Measurements from ENCODE around the gene RASGRF2.
"Not testable (repeated sequence)": the region's sequence is repeated elsewhere in the genome, so short reads cannot be mapped to it uniquely, and the experiment has no call there.

RASGRF2 gene

GRCh38 chr5:81080809-81081460, 120.8 kb downstream of the RASGRF2 start:
- DNase-seq: no peak

DNA sequence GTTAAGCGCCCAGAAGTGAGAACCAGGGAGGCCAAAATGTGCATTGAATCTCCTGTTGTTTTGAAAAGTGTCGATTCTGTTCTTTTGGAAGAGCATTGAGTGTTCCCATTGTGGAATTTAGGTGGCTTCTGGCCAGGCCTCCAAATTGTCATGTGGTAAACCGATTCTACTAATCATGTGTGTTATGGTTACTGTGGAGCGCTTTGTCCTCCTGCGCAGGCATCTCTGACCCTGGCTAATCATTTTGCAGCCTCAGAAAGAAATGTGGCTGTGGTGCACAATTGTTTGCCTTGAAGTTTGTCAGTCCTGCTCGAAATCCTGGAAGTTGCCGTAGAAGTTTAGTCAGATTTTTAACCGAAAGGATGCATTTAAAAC, 121.3 kb downstream of the RASGRF2 start:
- no peak for DNase-seq

- DNase-seq: no peak
These were observed 126.7 kb downstream of the RASGRF2 start for GRCh38 chr5:81086881-81087281.

DNA sequence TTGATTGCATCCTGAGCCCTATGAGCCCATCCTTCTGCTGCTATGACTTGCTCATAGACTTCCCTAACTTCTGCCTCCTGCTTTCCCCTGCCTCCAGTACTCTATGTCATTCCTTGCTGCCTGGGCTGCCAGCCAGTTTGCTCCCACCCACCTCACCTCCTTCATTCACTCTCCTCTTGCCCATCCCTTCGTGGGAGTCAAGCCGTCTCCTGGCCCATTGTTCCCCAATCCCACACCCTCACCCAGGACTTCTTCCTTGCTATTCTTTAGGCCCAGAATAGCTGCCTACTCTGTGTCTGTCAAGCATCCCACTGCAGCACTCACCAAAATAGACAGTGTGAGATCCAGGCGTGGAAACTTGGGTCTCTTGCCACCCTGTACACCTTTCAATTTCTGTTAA, 131.0 kb downstream of the RASGRF2 start:
- DNase-seq: no peak

- DNase-seq: no peak
These were observed 133.5 kb downstream of the RASGRF2 start for GRCh38 chr5:81093536-81094196.

DNA sequence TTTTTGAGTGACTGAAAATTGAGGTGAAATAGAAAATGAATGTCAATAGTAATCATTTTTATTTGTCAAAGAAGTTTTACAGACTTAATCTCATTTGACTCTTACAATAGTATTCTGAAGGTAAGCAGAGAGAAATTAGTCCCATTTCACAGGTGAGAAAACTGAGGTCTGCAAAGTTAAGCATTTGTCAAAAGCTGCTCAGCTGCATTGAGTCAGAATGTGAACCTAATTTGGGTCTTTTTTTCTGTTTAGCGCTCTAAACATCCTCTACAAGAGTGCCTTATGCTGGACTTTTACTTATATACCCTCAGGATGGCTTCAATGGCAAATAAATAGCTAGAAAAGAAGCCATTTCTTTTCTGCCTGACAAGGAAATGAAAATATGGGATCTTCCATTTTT, 135.7 kb downstream of the RASGRF2 start:
- no peak for DNase-seq

- DNase-seq: no peak
These were observed 137.6 kb downstream of the RASGRF2 start for GRCh38 chr5:81097713-81098112.

- DNase-seq: no peak
These were observed 145.2 kb downstream of the RASGRF2 start for GRCh38 chr5:81105261-81105877.

DNA sequence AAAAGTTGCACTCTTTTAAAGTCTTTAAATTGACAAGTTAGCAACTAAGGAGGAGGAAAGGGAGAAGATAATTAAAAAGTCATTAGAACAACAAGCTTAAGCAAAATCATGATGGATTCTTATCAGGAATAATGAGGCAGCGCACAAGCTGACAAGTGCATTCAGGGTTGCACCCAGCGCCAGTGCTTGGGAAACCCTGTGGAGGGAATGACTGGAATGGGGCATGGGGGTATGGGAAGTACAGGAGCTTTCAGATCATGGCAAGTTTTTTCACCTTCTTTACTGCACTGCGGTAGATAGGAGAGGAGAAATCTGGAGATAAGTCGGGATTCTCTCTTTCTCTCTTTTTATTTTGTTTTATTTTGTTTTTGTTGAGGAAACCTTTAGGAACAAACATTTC, 155.1 kb downstream of the RASGRF2 start:
- no peak for DNase-seq

GRCh38 chr5:81117566-81117965, 157.4 kb downstream of the RASGRF2 start:
- DNase-seq: no peak

- DNase-seq: no peak
These were observed 161.1 kb downstream of the RASGRF2 start for GRCh38 chr5:81121273-81121672.

DNA sequence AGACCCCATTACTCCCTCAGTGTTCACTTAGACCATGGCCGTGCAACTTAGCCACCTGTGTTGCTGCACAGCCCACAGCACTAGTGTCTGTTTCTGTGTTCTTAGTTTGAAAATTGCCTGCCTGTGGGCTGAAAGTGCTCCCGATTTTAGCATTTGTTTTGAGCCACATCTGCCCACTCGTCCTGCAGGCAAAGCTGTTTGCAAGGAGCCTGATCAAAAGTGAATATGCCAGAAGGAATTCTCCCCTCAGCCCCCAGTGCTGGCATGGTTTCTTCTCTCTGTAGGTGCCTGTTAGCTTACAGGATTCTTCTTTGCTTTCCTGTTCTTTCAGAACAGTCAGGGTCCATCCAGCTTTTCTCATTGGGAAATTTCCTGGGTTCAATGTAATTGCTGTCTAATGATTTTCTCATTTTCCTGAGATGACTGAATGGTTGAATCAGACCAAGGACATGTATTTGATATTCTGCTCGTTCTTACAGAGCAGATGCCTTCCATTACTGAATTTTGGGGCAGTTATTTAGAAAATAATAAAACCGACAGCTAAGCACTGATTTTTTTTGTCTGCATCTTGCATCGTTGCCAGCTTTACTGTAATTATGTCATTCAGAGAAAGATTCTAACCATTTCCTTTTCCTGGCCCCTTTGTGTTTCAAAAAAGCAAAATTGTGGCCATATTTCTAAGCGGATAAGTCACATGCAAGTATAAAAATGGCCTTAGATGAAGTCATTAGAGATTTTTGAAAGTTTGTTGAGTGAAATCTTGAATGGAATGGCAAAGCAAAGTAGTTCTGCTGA, 161.9 kb downstream of the RASGRF2 start:
- no peak for DNase-seq

- not testable (repeated sequence) for DNase-seq
These were observed 164.5 kb downstream of the RASGRF2 start for GRCh38 chr5:81124689-81125088.

DNA sequence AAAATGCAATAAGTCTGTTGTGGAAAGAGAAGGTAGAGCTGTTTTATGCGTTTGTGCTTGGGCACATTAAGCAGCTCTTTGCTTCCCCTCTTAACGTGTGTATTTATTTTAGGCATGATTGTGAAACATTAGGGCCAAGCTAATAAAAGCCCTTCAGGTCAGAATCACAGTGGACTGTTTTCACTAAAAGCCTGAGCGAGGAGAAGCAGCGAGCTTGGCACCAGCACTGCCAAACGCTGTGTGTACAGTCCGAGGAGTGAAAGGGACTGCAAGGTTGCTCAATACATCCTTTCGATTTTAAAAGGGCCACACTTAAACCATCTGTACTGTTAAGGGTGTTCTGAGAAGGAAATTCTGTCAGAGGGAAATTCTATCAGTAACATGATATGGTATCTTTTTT, 165.8 kb downstream of the RASGRF2 start:
- no peak for DNase-seq

GRCh38 chr5:81128416-81128815, 168.3 kb downstream of the RASGRF2 start:
- no peak for DNase-seq

DNA sequence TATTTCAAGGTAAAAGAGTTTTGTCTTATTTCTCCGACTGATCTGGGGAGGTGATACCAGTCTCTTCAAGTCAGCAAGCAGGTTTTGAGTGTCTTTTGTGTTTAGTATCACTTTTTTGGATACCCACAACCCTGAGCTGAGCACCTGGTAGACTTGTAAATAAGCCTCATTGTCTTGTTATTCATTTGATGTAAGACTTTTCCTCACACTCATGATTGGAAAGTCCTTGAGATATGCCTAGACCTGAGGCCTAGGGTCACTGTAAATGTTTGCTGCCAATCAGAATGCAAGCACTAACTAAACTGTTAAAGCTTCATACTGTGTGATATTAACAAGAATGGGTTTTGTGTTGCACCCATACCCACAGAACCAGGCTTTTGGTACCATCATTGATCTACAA, 172.2 kb downstream of the RASGRF2 start:
- no peak for DNase-seq

- DNase-seq: no peak
These were observed 173.9 kb downstream of the RASGRF2 start for GRCh38 chr5:81134066-81134465.

DNA sequence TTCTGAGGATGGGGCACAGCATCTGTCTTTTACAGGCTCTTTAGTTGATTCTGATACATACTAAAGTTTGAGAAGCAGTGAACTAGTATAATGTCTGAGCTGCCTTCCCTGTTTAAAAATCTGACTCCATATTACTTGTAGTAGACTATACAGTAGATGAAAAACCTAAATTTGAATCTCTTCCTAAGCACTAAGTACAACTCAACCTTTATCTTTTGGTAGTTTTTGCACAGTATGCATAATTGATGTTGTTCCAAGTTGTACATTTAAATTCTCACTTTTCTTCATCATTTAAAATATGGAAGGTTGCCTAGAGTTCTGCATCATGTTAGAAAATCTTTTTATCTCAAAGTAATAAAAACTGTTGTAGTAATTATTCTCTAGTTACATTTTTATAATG, 174.4 kb downstream of the RASGRF2 start:
- DNase-seq: no peak

- no peak for DNase-seq
These were observed 176.4 kb downstream of the RASGRF2 start for GRCh38 chr5:81136557-81136956.

DNA sequence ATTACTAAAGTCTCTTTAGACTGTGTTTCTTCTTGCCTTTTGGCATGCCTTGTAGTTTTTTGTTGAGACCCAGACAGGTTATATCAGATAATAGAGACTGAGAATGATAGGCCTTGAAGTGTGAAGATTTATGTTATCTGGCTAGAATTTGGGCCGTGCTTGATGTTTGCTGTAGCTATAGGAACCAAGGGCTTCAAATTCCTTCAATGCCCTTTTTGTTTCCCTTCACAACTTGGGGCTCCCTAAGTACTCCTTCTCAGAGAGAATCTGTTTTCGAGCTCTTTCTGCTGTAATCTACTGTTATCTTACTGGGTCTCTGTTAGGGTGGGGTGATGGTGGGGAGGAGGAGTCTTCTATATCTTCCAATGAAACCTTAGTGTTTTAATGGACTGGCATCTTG, 177.7 kb downstream of the RASGRF2 start:
- DNase-seq: no peak

GRCh38 chr5:81140441-81140840, 180.3 kb downstream of the RASGRF2 start:
- DNase-seq: no peak

DNA sequence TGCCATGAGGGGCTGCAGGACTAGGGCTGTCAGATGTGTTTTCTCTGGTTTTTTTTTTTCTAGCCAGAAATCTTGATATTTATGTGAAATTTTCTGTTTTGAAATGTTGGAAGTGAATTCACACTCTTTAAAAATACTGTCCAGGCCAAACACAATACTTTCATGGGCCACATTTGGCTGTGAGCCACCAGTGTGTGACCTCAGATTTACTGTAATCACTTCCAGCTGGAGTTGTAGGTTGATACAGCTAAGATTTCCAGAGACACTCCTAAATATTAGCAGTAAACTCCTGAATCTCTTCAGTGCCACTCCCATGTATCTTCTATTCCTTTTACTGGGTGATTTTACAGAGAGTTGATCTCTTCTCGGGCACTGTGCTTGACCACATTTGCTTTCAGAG, 180.8 kb downstream of the RASGRF2 start:
- DNase-seq: no peak

- DNase-seq: no peak
These were observed 181.9 kb downstream of the RASGRF2 start for GRCh38 chr5:81142108-81142507.

Measured in SIG-M5 (cell line).